Memory B cell (primary cell): ENCODE data around the gene C5AR2.
A peak's percentile ranks its signal among the peaks of the same experiment; 100 is the strongest.
"Not testable (repeated sequence)": the region's sequence is repeated elsewhere in the genome, so short reads cannot be mapped to it uniquely, and the experiment has no call there.

Experiments
- ATAC-seq: fragments of 150-1000 bp; cut with Tn5 transposase; 2 replicates; pipeline ENCODE4 v1.10.0; 2021; ENCODE audit warnings: low read depth, mild to moderate bottlenecking, moderate library complexity
- DNase-seq, 2 donors: peaks; one replicate each; pipeline ENCODE4 v3.0.0; 2022; ENCODE audit warnings: low spot score in 2 of 2
- H3K27ac Mint-ChIP-seq: one replicate; pipeline ENCODE4 v1.8.0; 2022; ENCODE audit warnings: mild to moderate bottlenecking, moderate library complexity, mixed read lengths
- H3K27me3 Mint-ChIP-seq: one replicate; pipeline ENCODE4 v1.8.0; 2022; ENCODE audit warnings: mixed read lengths
- H3K36me3 Mint-ChIP-seq: one replicate; pipeline ENCODE4 v1.8.0; 2022; ENCODE audit warnings: mild to moderate bottlenecking, mixed read lengths
- H3K4me1 Mint-ChIP-seq: one replicate; pipeline ENCODE4 v1.8.0; 2022; ENCODE audit warnings: mixed read lengths
- H3K4me3 Mint-ChIP-seq: one replicate; pipeline ENCODE4 v1.8.0; 2022; ENCODE audit warnings: mild to moderate bottlenecking, moderate library complexity, mixed read lengths
- H3K9me3 Mint-ChIP-seq: one replicate; pipeline ENCODE4 v1.8.0; 2022; ENCODE audit warnings: mixed read lengths

The C5AR2 gene

DNA sequence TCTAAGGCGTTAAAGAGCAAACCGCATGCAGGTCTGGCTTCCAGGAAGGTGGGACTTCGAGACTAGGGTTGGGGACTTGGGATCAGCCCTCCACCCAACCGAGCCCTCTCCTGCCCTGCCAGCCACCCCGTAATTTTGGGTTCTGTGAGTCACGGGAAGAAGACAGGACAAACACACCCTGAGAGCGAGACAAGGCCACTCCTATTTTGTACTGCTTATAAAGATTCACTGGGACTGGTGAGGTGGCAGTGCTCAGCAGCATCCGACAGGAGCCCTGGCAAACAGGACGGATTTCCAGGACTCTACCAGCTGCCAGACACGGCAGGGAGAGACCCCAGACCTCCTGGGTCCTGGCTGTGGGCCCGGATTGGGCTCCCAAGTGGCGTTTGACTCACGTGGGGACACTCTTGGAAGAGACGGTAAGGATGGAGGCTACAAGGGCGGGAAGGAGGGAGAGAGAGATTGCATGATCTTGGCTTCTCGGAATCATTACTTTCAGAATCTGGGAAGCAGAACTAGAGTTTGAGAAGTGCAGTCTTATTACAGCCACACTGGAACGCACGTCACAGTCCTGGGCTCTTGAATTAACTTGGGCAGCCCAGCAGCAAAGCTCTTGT, at the start of gene C5AR2:
Gene C5AR2 (plus strand): TSS at position 245 of the 617 bp plus-strand sequence. CDS start 8,625 bp downstream, outside the sequence.
- DNase-seq, result no peak
- Mint-ChIP-seq H3K27me3 (peaks cover 6% of the 10 kb centered on the region), H3K27ac (no peak within 1 kb of the TSS), H3K4me3 (no peak within 1 kb of the TSS), H3K4me1 (peaks cover 8% of the 10 kb centered on the region), H3K9me3 (peaks cover 2% of the 10 kb centered on the region), H3K36me3 (no peaks in the 10 kb centered on the region)
- ATAC-seq, result no peak

DNA sequence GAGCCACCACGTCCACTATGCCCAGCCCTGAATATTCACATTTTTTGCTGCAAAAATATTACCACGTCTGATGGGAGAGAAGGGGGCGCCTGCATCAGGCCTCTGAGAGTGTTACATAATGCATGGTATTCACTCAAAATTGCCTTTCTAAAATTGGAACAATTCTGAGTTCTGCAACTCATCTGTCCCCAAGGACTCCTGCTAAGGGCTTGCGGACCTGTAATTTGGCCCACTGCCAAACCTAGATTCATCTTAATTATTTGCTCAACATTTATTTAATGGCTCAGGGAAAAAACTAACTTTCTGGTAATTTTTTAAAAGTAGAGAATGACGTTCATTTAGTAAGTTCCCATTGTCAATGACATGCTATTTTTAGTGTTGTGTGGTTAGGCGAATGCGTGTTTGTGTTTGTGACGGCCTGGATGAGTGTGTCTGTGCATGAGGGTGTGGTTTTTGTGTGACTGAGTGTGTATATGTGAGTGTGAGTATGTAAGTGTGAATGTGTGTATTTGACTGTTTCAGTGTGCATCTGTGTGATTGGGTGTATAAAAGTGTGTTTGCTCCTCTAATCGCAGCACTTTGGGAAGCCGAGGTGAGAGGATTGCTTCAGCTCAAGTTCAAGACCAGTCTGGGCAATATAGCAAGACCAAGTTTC, 48.4 kb upstream of the C5AR2 start:
- Mint-ChIP-seq H3K4me1 (peaks cover 10% of the 10 kb centered on the region), H3K4me3 (no peak overlapping the region), H3K27me3 (no peaks in the 10 kb centered on the region), H3K9me3 (no peaks in the 10 kb centered on the region), H3K27ac (no peak overlapping the region), H3K36me3 (no peaks in the 10 kb centered on the region)
- ATAC-seq (no peak), DNase-seq (no peak)

DNA sequence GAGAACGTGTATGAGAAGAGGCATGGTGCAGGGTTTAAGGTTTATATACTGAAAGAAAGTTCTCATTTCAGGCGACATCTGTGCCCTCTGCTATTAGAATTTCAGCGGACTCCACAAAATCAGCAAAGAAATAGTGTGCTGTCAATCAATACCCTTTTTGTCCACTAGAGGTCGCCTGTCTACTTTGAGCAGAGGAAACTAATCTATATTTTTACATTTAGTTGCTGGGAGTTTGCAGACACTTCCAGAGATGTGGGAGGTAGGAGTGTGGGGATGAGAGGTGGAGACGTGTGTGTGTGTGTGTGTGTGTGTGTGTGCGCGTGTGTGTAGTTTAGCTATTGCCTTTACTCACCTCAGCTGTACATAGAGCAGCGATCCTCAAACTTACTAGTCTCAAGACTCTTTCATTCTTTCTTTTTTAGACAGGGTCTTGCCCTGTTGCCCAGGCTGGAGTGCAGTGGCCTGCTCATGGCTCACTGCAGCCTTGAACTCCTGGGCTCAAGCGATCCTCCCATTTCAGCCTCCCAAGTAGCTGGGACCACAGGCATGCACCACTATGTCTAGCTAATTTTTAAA, 47.6 kb upstream of the C5AR2 start:
- peaks cover 14% of the 10 kb centered on the region for H3K4me1 Mint-ChIP-seq
- H3K4me3 Mint-ChIP-seq, result no peak overlapping the region
- no peaks in the 10 kb centered on the region for H3K9me3 Mint-ChIP-seq
- DNase-seq (peak; percentile 65 to 72), ATAC-seq (no peak)
- H3K27me3 Mint-ChIP-seq, result no peaks in the 10 kb centered on the region
- no peaks in the 10 kb centered on the region for H3K36me3 Mint-ChIP-seq
- H3K27ac Mint-ChIP-seq, result no peak overlapping the region

DNA sequence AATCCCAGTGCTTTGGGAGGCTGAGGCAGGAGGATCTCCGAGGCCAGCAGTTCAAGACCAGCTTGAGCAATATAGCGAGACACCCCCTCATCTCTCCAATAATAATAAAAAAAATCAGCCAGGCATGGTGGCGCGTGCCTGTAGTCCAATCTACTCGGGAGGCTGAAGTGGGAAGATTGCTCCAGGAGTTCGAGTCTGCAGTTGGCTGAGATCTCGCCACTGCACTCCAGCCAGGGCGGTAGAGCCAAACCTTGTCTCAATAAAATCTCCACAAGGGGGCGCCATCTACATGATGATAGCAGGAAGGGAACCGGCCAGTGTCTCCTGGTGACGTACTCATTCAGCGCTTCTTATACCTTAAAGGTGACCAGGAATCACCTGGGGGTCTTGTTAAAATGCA, 35.9 kb upstream of the C5AR2 start:
- DNase-seq (peak; percentile 82 to 87), ATAC-seq (peak; percentile 92)
- Mint-ChIP-seq H3K4me3 (no peak overlapping the region), H3K27ac (no peak overlapping the region), H3K4me1 (peaks cover 13% of the 10 kb centered on the region), H3K27me3 (peaks cover 6% of the 10 kb centered on the region), H3K36me3 (no peaks in the 10 kb centered on the region), H3K9me3 (no peaks in the 10 kb centered on the region)

DNA sequence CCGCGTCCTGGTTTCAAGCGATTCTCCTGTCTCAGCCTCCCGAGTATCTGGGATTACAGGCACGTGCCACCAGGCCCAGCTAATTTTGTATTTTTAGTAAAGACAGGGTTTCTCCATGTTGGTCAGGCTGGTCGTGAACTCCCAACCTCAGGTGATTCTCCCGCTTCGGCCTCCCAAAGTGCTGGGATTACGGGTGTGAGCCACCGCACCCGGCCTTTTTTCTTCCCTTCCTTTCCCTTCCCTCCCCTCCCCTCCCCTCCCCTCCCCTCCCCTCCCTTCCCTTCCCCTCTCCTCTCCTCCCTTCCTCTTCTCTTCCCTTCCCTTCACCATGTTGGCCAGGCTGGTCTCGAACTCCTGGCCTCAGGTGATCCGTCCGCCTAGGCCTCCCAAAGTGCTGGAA, 31.1 kb upstream of the C5AR2 start:
- not testable (repeated sequence) for DNase-seq, H3K9me3 Mint-ChIP-seq, H3K36me3 Mint-ChIP-seq, ATAC-seq, H3K4me3 Mint-ChIP-seq, H3K27me3 Mint-ChIP-seq
- Mint-ChIP-seq H3K27ac (peak overlapping the region; percentile 65), H3K4me1 (peaks cover 24% of the 10 kb centered on the region)

DNA sequence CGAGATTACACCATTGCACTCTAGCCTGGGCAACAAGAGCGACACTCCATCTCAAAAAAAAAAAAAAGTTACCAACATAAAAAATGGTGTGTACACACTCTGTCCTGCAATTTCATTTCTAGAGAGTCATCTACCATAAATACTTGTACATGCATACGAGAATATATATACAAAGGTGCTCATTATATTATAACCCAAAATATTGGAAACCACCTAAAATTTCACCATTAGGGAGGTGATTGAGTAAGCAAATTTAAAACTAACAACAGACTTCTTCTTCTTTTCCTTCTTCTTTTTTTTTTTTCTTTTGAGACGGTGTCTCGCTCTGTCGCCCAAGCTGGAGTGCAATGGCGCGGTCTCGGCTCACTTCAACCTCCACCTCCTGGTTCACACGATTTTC, 29.7 kb upstream of the C5AR2 start:
- DNase-seq, result no peak
- Mint-ChIP-seq H3K9me3 (no peaks in the 10 kb centered on the region), H3K4me1 (peaks cover 20% of the 10 kb centered on the region), H3K27ac (peak overlapping the region; percentile 16), H3K4me3 (no peak overlapping the region), H3K27me3 (peaks cover 15% of the 10 kb centered on the region), H3K36me3 (no peaks in the 10 kb centered on the region)
- ATAC-seq, result peak; percentile 65

DNA sequence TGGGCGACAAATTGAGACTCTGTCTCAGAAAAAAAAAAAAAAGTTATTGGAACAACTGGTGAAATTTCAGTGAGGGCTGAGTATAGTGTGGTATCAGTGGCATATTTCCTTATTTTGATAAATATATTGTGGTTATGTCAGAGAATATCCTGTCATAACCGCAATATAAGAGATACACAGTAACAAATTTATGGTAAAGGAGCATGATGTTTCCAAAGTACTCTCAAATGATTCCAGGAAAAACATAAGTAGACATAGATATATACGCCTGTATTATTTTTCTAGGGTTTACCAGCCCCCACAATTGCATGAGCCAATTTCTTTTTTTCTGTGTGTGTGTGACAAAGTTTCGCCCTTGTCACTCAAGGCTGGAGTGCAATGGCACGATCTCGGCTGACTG, 28.0 kb upstream of the C5AR2 start:
- Mint-ChIP-seq H3K27ac (no peak overlapping the region), H3K4me3 (no peak overlapping the region), H3K4me1 (peaks cover 20% of the 10 kb centered on the region)

DNA sequence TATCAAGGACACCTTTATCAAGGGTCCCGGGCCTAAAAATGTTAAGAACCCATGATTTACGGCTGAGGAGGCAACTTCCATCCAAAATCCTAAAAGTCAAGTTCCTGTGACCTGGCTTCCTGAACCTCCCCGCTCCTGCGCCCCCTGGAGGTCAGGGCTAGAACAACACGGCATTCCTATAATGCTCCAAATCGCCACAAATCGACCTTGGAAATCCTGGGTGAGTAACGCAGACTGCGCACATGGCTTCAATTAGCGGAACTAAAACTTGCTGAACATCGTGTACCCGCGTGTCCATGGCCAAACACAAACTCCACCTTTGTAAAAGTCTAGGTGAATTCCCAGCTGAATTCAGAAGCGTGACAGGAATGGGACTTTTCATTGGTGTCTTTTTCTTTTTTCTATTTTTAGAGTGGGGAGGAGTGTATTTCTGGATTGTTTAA, 26.6 kb upstream of the C5AR2 start:
- Mint-ChIP-seq H3K9me3 (no peaks in the 10 kb centered on the region), H3K4me1 (peaks cover 18% of the 10 kb centered on the region), H3K36me3 (no peaks in the 10 kb centered on the region), H3K27ac (no peak overlapping the region), H3K4me3 (no peak overlapping the region), H3K27me3 (peaks cover 20% of the 10 kb centered on the region)
- ATAC-seq (peak; percentile 70), DNase-seq (peak; percentile 38 to 48)

More for the DNA sequence above, 28.0 kb upstream of the C5AR2 start:
- DNase-seq, result no peak
- Mint-ChIP-seq H3K9me3 (no peaks in the 10 kb centered on the region), H3K36me3 (no peaks in the 10 kb centered on the region), H3K27me3 (peaks cover 17% of the 10 kb centered on the region)
- no peak for ATAC-seq

DNA sequence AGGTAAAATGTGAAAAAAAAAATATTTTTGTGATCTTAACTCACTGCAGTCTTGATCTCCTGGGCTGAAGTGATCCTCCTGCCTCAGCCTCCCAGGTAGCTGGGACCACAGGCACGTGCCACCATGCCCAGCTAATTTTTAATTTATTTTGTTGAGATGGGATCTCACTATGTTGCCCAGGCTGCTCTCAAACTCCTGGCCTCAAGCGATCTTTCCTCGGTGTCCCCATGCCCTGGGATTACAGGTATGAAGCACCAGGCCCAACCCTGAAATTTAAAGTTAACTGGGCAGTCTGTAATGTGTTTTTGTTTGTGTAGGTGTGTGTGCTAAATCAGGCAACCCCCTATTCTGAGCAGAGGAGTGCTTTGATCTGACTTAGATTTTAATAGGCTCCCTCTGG, 25.7 kb upstream of the C5AR2 start:
- Mint-ChIP-seq H3K9me3 (no peaks in the 10 kb centered on the region), H3K27ac (no peak overlapping the region), H3K27me3 (peaks cover 16% of the 10 kb centered on the region), H3K4me3 (no peak overlapping the region), H3K4me1 (peaks cover 12% of the 10 kb centered on the region), H3K36me3 (no peaks in the 10 kb centered on the region)
- DNase-seq (no peak), ATAC-seq (no peak)

DNA sequence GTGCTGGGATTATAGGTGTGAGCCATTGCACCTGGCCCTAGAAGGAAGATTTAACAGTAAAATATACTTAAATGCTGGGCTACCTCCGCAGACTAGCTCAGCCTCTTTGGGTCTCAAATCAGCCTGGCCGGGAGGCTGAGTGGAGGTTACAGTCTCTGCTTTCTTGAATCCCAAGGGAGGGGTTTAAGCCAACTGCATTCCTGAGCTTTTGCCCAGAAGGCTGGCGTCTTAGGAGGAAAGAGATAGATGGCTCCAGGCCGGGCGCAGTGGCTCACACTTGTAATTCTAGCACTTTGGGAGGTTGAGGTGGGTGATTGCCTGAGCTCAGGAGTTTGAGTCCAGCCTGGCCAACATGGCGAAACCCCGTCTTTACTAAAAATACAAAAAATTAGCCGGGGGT, 22.9 kb upstream of the C5AR2 start:
- no peak overlapping the region for H3K4me3 Mint-ChIP-seq
- H3K27ac Mint-ChIP-seq, result no peak overlapping the region
- no peaks in the 10 kb centered on the region for H3K36me3 Mint-ChIP-seq
- no peak for DNase-seq
- no peak for ATAC-seq
- H3K4me1 Mint-ChIP-seq, result peaks cover 6% of the 10 kb centered on the region
- no peaks in the 10 kb centered on the region for H3K9me3 Mint-ChIP-seq
- peaks cover 18% of the 10 kb centered on the region for H3K27me3 Mint-ChIP-seq

DNA sequence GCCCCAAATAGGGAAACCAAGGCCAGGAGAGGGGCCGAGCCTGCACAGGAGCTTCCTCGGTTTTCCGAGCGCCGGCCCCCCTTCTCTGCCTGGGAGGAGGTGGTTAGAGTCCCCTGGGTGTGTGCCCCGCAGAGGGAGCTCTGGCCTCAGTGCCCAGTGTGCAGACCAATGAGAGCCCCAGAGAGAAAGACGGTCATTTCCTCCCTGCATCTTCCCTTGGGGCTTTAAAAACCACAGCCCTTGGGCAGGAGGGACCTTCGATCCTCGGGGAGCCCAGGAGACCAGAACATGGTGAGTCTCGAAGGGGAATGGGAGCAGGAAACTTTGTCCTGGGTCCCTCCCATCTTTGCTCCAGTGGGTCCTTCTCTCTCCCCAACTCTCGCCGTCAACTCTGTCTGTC, 22.4 kb upstream of the C5AR2 start, which contains the start of gene C5AR1:
Gene C5AR1 (plus strand): TSS at position 254 of the 400 bp plus-strand sequence. CDS start 35 bp downstream, at position 289.
- Mint-ChIP-seq H3K27ac (no peak within 1 kb of the TSS), H3K27me3 (peaks cover 18% of the 10 kb centered on the region)
- no peak for ATAC-seq

DNA sequence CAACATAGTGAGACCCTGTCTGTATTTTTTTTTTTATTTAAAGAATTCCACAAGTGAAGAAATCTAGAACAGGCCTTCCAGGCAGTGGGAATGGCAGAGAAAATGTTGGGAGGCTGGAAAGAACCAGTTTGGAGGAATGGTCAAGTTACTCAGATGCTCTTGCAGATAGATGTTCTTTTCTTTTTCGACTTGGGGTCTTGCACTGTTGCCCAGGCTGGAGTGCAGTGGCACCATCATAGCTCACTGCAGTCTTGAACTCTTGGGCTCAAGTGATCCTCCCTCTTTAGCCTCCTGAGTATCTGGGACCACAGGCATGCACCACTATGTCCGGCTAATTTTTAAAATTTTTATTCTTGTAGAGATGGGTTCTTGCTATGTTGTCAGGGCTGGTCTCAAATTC, 21.7 kb upstream of the C5AR2 start:
- Mint-ChIP-seq H3K4me3 (no peak overlapping the region), H3K4me1 (peaks cover 4% of the 10 kb centered on the region), H3K27ac (no peak overlapping the region)

More for the DNA sequence above, 22.4 kb upstream of the C5AR2 start, which contains the start of gene C5AR1:
- Mint-ChIP-seq H3K4me1 (peaks cover 6% of the 10 kb centered on the region), H3K36me3 (no peaks in the 10 kb centered on the region), H3K9me3 (no peaks in the 10 kb centered on the region), H3K4me3 (no peak within 1 kb of the TSS)
- DNase-seq, result no peak

DNA sequence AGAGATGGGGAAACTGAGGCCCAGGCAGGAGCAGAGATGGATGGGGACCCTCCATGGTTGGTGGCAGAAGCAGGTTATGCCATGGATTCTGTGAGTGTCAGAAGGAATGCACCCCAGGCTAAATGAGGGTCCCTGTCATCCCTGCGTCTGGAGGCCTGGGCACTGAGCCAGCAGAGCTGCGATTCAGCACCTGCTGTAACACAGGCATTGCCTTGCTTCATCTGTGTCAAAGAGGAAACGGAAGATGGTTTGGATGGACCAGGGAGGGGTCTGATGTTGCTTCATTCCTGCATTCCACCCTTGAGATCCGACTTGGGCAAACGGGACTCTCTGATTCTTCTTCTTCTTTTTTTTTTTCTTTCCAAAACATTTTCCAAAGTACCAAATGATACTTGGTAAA, 21.2 kb upstream of the C5AR2 start:
- peaks cover 16% of the 10 kb centered on the region for H3K27me3 Mint-ChIP-seq
- H3K9me3 Mint-ChIP-seq, result no peaks in the 10 kb centered on the region
- peaks cover 3% of the 10 kb centered on the region for H3K4me1 Mint-ChIP-seq
- no peak overlapping the region for H3K4me3 Mint-ChIP-seq
- no peaks in the 10 kb centered on the region for H3K36me3 Mint-ChIP-seq
- H3K27ac Mint-ChIP-seq, result no peak overlapping the region
- DNase-seq, result no peak
- no peak for ATAC-seq

More for the DNA sequence above, 21.7 kb upstream of the C5AR2 start:
- H3K9me3 Mint-ChIP-seq, result no peaks in the 10 kb centered on the region
- ATAC-seq, result no peak
- no peak for DNase-seq
- H3K36me3 Mint-ChIP-seq, result no peaks in the 10 kb centered on the region
- H3K27me3 Mint-ChIP-seq, result peaks cover 16% of the 10 kb centered on the region

DNA sequence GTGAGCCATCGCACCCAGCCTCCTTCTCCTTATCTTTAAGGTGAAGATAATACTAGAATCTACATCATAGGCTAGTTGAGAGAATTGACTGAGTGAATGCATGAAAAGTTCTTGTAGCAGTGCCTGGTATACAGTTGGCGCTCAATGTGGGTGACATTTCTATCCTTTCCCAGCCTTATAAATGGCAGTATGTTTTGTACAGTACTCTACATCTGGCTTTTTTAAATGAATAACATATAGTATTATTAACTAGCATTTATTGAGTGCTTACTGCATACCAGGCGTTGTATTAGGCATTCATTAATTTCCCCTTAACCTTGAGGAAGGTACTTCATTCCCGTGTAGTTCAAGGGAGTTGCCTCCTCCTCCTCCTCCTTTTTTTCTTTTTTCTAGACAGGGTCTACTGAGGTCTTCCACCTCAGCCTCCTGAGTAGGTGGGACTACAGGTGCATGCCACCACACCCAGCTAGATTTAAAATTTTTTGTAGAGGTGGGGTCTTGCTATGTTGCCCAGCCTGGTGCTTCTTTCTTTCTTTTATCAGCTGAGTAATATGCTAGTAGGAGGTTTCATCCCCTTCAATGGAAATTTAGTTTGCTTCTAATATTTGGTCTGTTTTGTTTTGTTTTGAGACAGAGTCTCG, 19.5 kb upstream of the C5AR2 start:
- ATAC-seq (no peak), DNase-seq (no peak)
- no peaks in the 10 kb centered on the region for H3K9me3 Mint-ChIP-seq
- H3K4me1 Mint-ChIP-seq, result peaks cover 3% of the 10 kb centered on the region
- no peaks in the 10 kb centered on the region for H3K36me3 Mint-ChIP-seq
- H3K27me3 Mint-ChIP-seq, result peaks cover 16% of the 10 kb centered on the region
- no peak overlapping the region for H3K27ac Mint-ChIP-seq
- no peak overlapping the region for H3K4me3 Mint-ChIP-seq
